H1 (cell line): ENCODE measurements around the gene P3R3URF. TPM values are rescaled to one million over a fixed set of nuclear protein-coding genes. Genes with fewer than 3 reads are reported as not detected.

ENCODE experiments used
- KDM4A ChIP-seq: IDR thresholded peaks from one replicate; pipeline ENCODE4 v1.7.1; 2012; ENCODE audit warnings: low read depth, mild to moderate bottlenecking, moderate library complexity, low read length, inconsistent platforms; ENCODE audit not compliant: severe bottlenecking
- NANOG ChIP-seq: IDR thresholded peaks from 2 replicates; pipeline ENCODE4 v1.6.1; 2011; ENCODE audit warnings: low read length, low read depth, mild to moderate bottlenecking, inconsistent platforms; ENCODE audit not compliant: insufficient read depth, poor library complexity, severe bottlenecking
- POU5F1 ChIP-seq: IDR thresholded peaks from 2 replicates; pipeline ENCODE4 v1.6.1; 2011; ENCODE audit warnings: low read depth, mild to moderate bottlenecking, low read length, moderate library complexity
- RXRA ChIP-seq: IDR thresholded peaks from 2 replicates; pipeline ENCODE4 v1.6.1; 2011; ENCODE audit warnings: low read depth, mild to moderate bottlenecking, low read length, moderate library complexity; ENCODE audit not compliant: insufficient read depth
- polyA plus RNA-seq, 7 experiments: library from polyadenylated mRNA; depleted of rRNA in 3 of 7; stranded (reverse) in 5 of 7; unstranded in 2 of 7; fragments of >200 nt in 5 of 7; fragments of 200-250 nt in 2 of 7; gene quantifications; 1 replicate in 5 of 7; 2 replicates in 1 of 7; 4 replicates in 1 of 7; pipeline versions ENCODE4 v1.2.1 to v1.2.3, GENCODE V29; 2011 to 2013; ENCODE audit warnings: missing spikeins in 2 of 7, mixed read lengths in 2 of 7
- total RNA-seq: library from RNA; stranded (reverse); fragmentation: NEBNext Ultra II Directional; extraction: Animal tissue kit (Norgen Biotek cat#: 25700); gene quantifications from 2 replicates; pipeline ENCODE4 v1.2.1, GENCODE V29; 2021

P3R3URF gene
- total and polyA plus RNA-seq, 2 of the 8 experiments (the other 6 are each of a cell fraction or from before 2014, with no cell fraction given), result not detected

GRCh38 chr1:46159516-46159915, 16.8 kb downstream of the P3R3URF start (continued):
- TF ChIP-seq KDM4A (no peak), NANOG (no peak), RXRA (no peak), POU5F1 (no peak)
